ENCODE data around the gene TULP1. TPM values are rescaled to one million over a fixed set of nuclear protein-coding genes. Genes with fewer than 3 reads are reported as not detected.

TULP1 gene
- polyA plus RNA-seq (2013), result 0.04 TPM

GRCh38 chr6:35512740-35513139 is at the start of gene TULP1:
Gene TULP1 (minus strand): TSS chr6:35512896. CDS start chr6:35512858, 38 bp downstream.
- Histone ChIP-seq H3K4me1 (ENCODE audit: control extremely low read depth in 1 of 4, control insufficient read depth in 4 of 4, insufficient read depth in 4 of 4, low read length in 3 of 4) (peaks cover 0 to 16% (median 6%) of the 10 kb centered on the region in 4 experiments), H3K27me3 (replicated peaks in 2 of 5; ENCODE audit: control insufficient read depth in 4 of 5, insufficient read depth in 5 of 5, low read length in 4 of 5) (peaks cover 0 to 13% (median 3%) of the 10 kb centered on the region in 5 experiments), H3K9me3 (ENCODE audit: control extremely low read depth in 1 of 5, control insufficient read depth in 4 of 5, insufficient read depth in 2 of 5, low read depth in 1 of 5, low read length in 4 of 5) (no peaks in the 10 kb centered on the region), H3K27ac (ENCODE audit: insufficient read depth in 1 of 2, low read depth in 1 of 2, low read length in 2 of 2, poor library complexity in 1 of 2, severe bottlenecking in 2 of 2) (no peak within 1 kb of the TSS), H3K4me3 (ENCODE audit: control insufficient read depth in 1 of 7, extremely low read depth in 1 of 7, insufficient read depth in 4 of 7, low read depth in 2 of 7, low read length in 6 of 7) (peak within 1 kb of the TSS in 3 of 7 experiments; percentile 36 to 50 (median 41)), H3K36me3 (ENCODE audit: control insufficient read depth in 4 of 4, insufficient read depth in 4 of 4, low read length in 3 of 4) (no peaks in the 10 kb centered on the region)
- 97% methylated on average over 6 of the region's 10 CpGs for WGBS (ENCODE audit: insufficient coverage)
- no peak for DNase-seq
- ChIA-PET CTCF (no interaction called here), POLR2A (no interaction called here)

DNA sequence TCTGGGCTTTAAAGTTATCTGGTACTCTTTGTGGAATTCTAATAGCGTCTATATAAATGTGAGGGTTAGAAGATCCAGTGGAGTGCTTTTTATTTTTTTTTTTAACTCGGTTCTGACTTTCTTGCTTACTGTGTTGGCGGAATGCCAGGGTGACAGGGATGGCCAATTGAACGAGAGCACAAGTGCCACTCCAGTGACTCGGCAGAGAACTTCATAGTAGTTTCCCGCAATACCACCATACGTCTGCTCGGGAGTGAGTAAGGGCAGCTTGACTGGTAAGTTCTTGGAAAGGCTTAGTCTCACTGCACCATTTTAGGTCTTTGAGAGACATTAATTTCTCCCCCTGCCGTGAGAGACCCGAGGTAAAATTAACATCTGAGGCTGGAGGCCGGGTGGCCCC is 49.4 kb upstream of the TULP1 start:
- ChIA-PET POLR2A (no interaction called here), CTCF (interaction anchor here (0.6 to 1.3 kb wide), 4 partner anchors 10 to 234 kb away, joined by 3 to 4 read pairs (median 4); no protein-coding TSS in a partner anchor)
- Histone ChIP-seq H3K27ac (ENCODE audit: insufficient read depth in 1 of 2, low read depth in 1 of 2, low read length in 2 of 2, poor library complexity in 1 of 2, severe bottlenecking in 2 of 2) (no peak overlapping the region), H3K36me3 (ENCODE audit: control insufficient read depth in 4 of 4, insufficient read depth in 4 of 4, low read length in 3 of 4) (no peaks in the 10 kb centered on the region), H3K4me1 (ENCODE audit: control extremely low read depth in 1 of 4, control insufficient read depth in 4 of 4, insufficient read depth in 4 of 4, low read length in 3 of 4) (peaks cover 0 to 3% (median 1%) of the 10 kb centered on the region in 4 experiments), H3K9me3 (ENCODE audit: control extremely low read depth in 1 of 5, control insufficient read depth in 4 of 5, insufficient read depth in 2 of 5, low read depth in 1 of 5, low read length in 4 of 5) (peaks cover 0 to 8% (median 5%) of the 10 kb centered on the region in 5 experiments), H3K4me3 (ENCODE audit: control insufficient read depth in 1 of 7, extremely low read depth in 1 of 7, insufficient read depth in 4 of 7, low read depth in 2 of 7, low read length in 6 of 7) (no peak overlapping the region), H3K27me3 (replicated peaks in 2 of 5; ENCODE audit: control insufficient read depth in 4 of 5, insufficient read depth in 5 of 5, low read length in 4 of 5) (peaks cover 0 to 4% (median 0%) of the 10 kb centered on the region in 5 experiments)
- 65% methylated on average over 6 of the region's 11 CpGs for WGBS (ENCODE audit: insufficient coverage)
- peak; percentile 48 to 67 (median 48) for DNase-seq

DNA sequence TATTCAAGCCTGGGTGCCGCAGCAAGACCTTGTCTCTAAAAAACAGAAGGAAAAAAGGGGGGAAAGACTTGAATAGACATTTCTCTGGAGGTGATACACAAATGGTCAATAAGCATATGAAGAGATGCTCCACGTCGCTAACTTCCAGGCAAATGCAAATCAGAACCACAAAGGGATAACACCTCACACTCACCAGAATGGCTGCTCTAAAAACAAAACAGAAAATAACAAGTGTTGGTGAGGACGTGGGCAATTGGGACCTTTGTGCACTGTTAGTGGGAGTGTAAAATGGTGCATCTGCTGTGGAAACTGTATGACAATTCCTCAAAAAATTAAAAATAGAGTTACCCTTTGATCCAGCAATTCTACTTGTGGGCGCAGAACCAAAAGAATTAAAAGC is 48.4 kb upstream of the TULP1 start:
- ChIA-PET CTCF (interaction anchor here (1.0 to 1.2 kb wide), 3 partner anchors 9 to 233 kb away, joined by 3 to 4 read pairs (median 3); no protein-coding TSS in a partner anchor), POLR2A (interaction anchor here (0.6 kb wide), 1 partner anchor 22 kb away, joined by 3 read pairs; no protein-coding TSS in a partner anchor)
- peaks cover 0 to 4% (median 1%) of the 10 kb centered on the region in 4 experiments for H3K4me1 ChIP-seq (ENCODE audit: control extremely low read depth in 1 of 4, control insufficient read depth in 4 of 4, insufficient read depth in 4 of 4, low read length in 3 of 4)
- no peaks in the 10 kb centered on the region for H3K9me3 ChIP-seq (ENCODE audit: control extremely low read depth in 1 of 5, control insufficient read depth in 4 of 5, insufficient read depth in 2 of 5, low read depth in 1 of 5, low read length in 4 of 5)
- 100% methylated on average over 2 of the region's 5 CpGs for whole genome bisulfite sequencing (ENCODE audit: insufficient coverage)
- no peak overlapping the region for H3K4me3 ChIP-seq (ENCODE audit: control insufficient read depth in 1 of 7, extremely low read depth in 1 of 7, insufficient read depth in 4 of 7, low read depth in 2 of 7, low read length in 6 of 7)
- no peaks in the 10 kb centered on the region for H3K36me3 ChIP-seq (ENCODE audit: control insufficient read depth in 4 of 4, insufficient read depth in 4 of 4, low read length in 3 of 4)
- no peak for DNase-seq
- H3K27me3 ChIP-seq (replicated peaks in 2 of 5; ENCODE audit: control insufficient read depth in 4 of 5, insufficient read depth in 5 of 5, low read length in 4 of 5), result peaks cover 0 to 4% (median 0%) of the 10 kb centered on the region in 5 experiments
- no peak overlapping the region for H3K27ac ChIP-seq (ENCODE audit: insufficient read depth in 1 of 2, low read depth in 1 of 2, low read length in 2 of 2, poor library complexity in 1 of 2, severe bottlenecking in 2 of 2)

DNA sequence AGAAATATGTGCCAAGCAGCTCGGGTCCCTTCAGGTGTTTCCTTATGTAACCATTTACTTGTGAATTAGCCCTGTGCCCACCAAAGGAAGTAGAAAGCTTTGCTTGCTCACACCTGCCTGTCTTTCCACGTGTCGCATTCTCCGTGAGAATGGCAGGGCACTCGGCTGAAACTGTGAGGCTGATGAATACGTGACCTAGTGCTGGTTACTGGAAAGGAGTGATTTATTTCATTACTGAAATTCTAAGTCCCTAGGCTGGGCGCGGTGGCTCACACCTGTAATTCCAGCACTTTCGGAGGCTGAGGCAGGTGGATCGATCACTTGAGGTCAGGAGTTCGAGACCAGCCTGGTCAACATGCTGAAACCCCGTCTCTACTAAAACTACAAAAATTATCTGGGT is 45.9 kb upstream of the TULP1 start:
- peaks cover 0 to 2% (median 0%) of the 10 kb centered on the region in 5 experiments for H3K27me3 ChIP-seq (replicated peaks in 2 of 5; ENCODE audit: control insufficient read depth in 4 of 5, insufficient read depth in 5 of 5, low read length in 4 of 5)
- ChIA-PET CTCF (interaction anchor here (1.7 kb wide), 1 partner anchor 37 kb away, joined by 5 read pairs; no protein-coding TSS in a partner anchor), POLR2A (no interaction called here)
- no peaks in the 10 kb centered on the region for H3K9me3 ChIP-seq (ENCODE audit: control extremely low read depth in 1 of 5, control insufficient read depth in 4 of 5, insufficient read depth in 2 of 5, low read depth in 1 of 5, low read length in 4 of 5)
- H3K27ac ChIP-seq (ENCODE audit: insufficient read depth in 1 of 2, low read depth in 1 of 2, low read length in 2 of 2, poor library complexity in 1 of 2, severe bottlenecking in 2 of 2), result no peak overlapping the region
- WGBS (ENCODE audit: insufficient coverage), result 93% methylated on average over 11 of the region's 12 CpGs
- H3K36me3 ChIP-seq (ENCODE audit: control insufficient read depth in 4 of 4, insufficient read depth in 4 of 4, low read length in 3 of 4), result no peaks in the 10 kb centered on the region
- H3K4me1 ChIP-seq (ENCODE audit: control extremely low read depth in 1 of 4, control insufficient read depth in 4 of 4, insufficient read depth in 4 of 4, low read length in 3 of 4), result peaks cover 0 to 4% (median 1%) of the 10 kb centered on the region in 4 experiments
- no peak overlapping the region for H3K4me3 ChIP-seq (ENCODE audit: control insufficient read depth in 1 of 7, extremely low read depth in 1 of 7, insufficient read depth in 4 of 7, low read depth in 2 of 7, low read length in 6 of 7)
- no peak for DNase-seq

- WGBS (ENCODE audit: insufficient coverage), result 80% methylated on average over 2 of the region's 6 CpGs
- POLR2A ChIA-PET, result no interaction called here
- no peak overlapping the region for H3K4me3 ChIP-seq (ENCODE audit: control insufficient read depth in 1 of 7, extremely low read depth in 1 of 7, insufficient read depth in 4 of 7, low read depth in 2 of 7, low read length in 6 of 7)
- peaks cover 0 to 4% (median 1%) of the 10 kb centered on the region in 4 experiments for H3K4me1 ChIP-seq (ENCODE audit: control extremely low read depth in 1 of 4, control insufficient read depth in 4 of 4, insufficient read depth in 4 of 4, low read length in 3 of 4)
- CTCF ChIA-PET, result interaction anchor here (0.6 kb wide), 1 partner anchor 39 kb away, joined by 3 read pairs; no protein-coding TSS in a partner anchor
- no peaks in the 10 kb centered on the region for H3K27me3 ChIP-seq (replicated peaks in 2 of 5; ENCODE audit: control insufficient read depth in 4 of 5, insufficient read depth in 5 of 5, low read length in 4 of 5)
- no peak overlapping the region for H3K27ac ChIP-seq (ENCODE audit: insufficient read depth in 1 of 2, low read depth in 1 of 2, low read length in 2 of 2, poor library complexity in 1 of 2, severe bottlenecking in 2 of 2)
- DNase-seq, result peak in 1 of 3 donors; percentile 17
- H3K36me3 ChIP-seq (ENCODE audit: control insufficient read depth in 4 of 4, insufficient read depth in 4 of 4, low read length in 3 of 4), result no peaks in the 10 kb centered on the region
- H3K9me3 ChIP-seq (ENCODE audit: control extremely low read depth in 1 of 5, control insufficient read depth in 4 of 5, insufficient read depth in 2 of 5, low read depth in 1 of 5, low read length in 4 of 5), result no peaks in the 10 kb centered on the region
Observed at GRCh38 chr6:35557239-35557638, 44.5 kb upstream of the TULP1 start.

DNA sequence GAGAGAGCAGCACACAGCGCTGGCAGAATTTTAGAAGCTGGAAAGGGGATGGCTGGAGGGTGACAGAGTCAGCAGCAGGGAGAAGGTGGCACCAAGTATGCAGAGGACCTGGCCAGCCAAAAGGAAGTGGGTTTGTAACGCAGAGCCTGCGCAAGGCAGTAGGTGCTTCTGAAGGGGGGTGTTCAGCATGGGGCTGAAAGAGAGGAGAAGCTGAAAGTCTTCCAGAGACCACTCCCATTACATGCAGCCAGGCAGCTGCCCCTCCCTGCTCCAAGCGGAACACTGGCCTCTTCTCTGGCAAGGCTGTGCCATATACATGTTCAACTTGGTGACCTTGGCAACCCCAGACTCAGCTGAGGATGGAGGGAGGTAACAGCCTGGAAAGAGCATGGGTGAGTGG is 42.1 kb upstream of the TULP1 start:
- H3K36me3 ChIP-seq (ENCODE audit: control insufficient read depth in 4 of 4, insufficient read depth in 4 of 4, low read length in 3 of 4), result no peaks in the 10 kb centered on the region
- 100% methylated on average over 2 of the region's 4 CpGs for WGBS (ENCODE audit: insufficient coverage)
- ChIA-PET POLR2A (no interaction called here), CTCF (interaction anchor here (0.7 kb wide), 1 partner anchor 22 kb away, joined by 3 read pairs; no protein-coding TSS in a partner anchor)
- H3K9me3 ChIP-seq (ENCODE audit: control extremely low read depth in 1 of 5, control insufficient read depth in 4 of 5, insufficient read depth in 2 of 5, low read depth in 1 of 5, low read length in 4 of 5), result peaks cover 0 to 7% (median 4%) of the 10 kb centered on the region in 5 experiments
- H3K27ac ChIP-seq (ENCODE audit: insufficient read depth in 1 of 2, low read depth in 1 of 2, low read length in 2 of 2, poor library complexity in 1 of 2, severe bottlenecking in 2 of 2), result no peak overlapping the region
- peaks cover 0 to 4% (median 1%) of the 10 kb centered on the region in 4 experiments for H3K4me1 ChIP-seq (ENCODE audit: control extremely low read depth in 1 of 4, control insufficient read depth in 4 of 4, insufficient read depth in 4 of 4, low read length in 3 of 4)
- DNase-seq, result no peak
- no peaks in the 10 kb centered on the region for H3K27me3 ChIP-seq (replicated peaks in 2 of 5; ENCODE audit: control insufficient read depth in 4 of 5, insufficient read depth in 5 of 5, low read length in 4 of 5)
- no peak overlapping the region for H3K4me3 ChIP-seq (ENCODE audit: control insufficient read depth in 1 of 7, extremely low read depth in 1 of 7, insufficient read depth in 4 of 7, low read depth in 2 of 7, low read length in 6 of 7)

- DNase-seq, result no peak
- WGBS (ENCODE audit: insufficient coverage), result 100% methylated on average over 3 of the region's 6 CpGs
- CTCF ChIA-PET, result interaction anchor here (0.7 to 2.1 kb wide), 9 partner anchors 8 to 256 kb away, joined by 3 to 11 read pairs (median 4); no protein-coding TSS in a partner anchor
- H3K36me3 ChIP-seq (ENCODE audit: control insufficient read depth in 4 of 4, insufficient read depth in 4 of 4, low read length in 3 of 4), result no peaks in the 10 kb centered on the region
- H3K27me3 ChIP-seq (replicated peaks in 2 of 5; ENCODE audit: control insufficient read depth in 4 of 5, insufficient read depth in 5 of 5, low read length in 4 of 5), result no peaks in the 10 kb centered on the region
- peaks cover 0 to 7% (median 4%) of the 10 kb centered on the region in 5 experiments for H3K9me3 ChIP-seq (ENCODE audit: control extremely low read depth in 1 of 5, control insufficient read depth in 4 of 5, insufficient read depth in 2 of 5, low read depth in 1 of 5, low read length in 4 of 5)
- POLR2A ChIA-PET, result no interaction called here
- H3K4me3 ChIP-seq (ENCODE audit: control insufficient read depth in 1 of 7, extremely low read depth in 1 of 7, insufficient read depth in 4 of 7, low read depth in 2 of 7, low read length in 6 of 7), result no peak overlapping the region
- H3K4me1 ChIP-seq (ENCODE audit: control extremely low read depth in 1 of 4, control insufficient read depth in 4 of 4, insufficient read depth in 4 of 4, low read length in 3 of 4), result peaks cover 0 to 4% (median 1%) of the 10 kb centered on the region in 4 experiments
- no peak overlapping the region for H3K27ac ChIP-seq (ENCODE audit: insufficient read depth in 1 of 2, low read depth in 1 of 2, low read length in 2 of 2, poor library complexity in 1 of 2, severe bottlenecking in 2 of 2)
Observed at GRCh38 chr6:35553315-35553714, 40.6 kb upstream of the TULP1 start.
